HG03103 (cell line): ENCODE data around the gene CPEB2.

Experiments
- ATAC-seq: cut with Tn5 transposase; IDR thresholded peaks from one replicate; pipeline ENCODE4 v1.9.1; 2021; ENCODE audit warnings: low read depth; ENCODE audit not compliant: unreplicated experiment

Gene CPEB2

DNA sequence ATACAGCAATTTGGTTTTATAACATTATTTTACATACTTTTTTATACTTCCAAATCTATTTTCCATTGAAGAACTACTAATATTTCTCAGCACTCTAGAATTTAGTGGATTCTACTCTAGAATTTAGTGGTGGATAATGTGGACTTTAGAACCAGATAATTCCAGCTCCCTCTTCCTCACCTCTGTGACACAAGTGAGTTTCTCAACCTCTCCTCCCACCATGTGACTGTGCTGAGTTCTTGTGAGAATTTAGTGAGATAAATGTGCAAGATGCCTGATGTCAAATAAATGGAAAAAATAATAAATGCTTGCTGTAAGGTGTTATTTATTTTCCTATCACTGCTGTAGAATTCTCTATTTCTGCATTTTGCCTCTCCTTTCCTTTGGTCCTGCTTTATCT, 107.3 kb downstream of the CPEB2 start:
- no peak for ATAC-seq

DNA sequence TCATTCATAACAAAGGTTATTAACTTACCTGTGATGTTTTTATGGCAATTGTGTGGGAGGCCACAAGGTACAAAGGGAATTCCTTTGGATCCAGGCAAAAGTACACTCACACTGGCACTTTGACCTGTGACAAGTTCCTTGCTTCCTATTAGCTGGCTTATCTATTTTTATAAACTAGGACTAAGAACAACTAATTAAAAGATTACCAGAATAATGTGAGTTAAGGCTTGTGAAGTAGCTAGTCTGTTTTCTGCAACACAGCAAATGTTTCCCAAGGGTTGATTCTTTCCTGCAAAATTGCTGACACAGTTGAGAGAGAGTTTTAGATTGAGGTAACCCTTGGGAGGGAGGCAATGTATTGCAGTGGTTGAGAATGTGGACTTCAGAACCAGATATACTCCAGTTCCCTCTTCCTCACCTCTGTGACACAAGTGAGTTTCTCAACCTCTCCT, 107.9 kb downstream of the CPEB2 start:
- ATAC-seq, result no peak

DNA sequence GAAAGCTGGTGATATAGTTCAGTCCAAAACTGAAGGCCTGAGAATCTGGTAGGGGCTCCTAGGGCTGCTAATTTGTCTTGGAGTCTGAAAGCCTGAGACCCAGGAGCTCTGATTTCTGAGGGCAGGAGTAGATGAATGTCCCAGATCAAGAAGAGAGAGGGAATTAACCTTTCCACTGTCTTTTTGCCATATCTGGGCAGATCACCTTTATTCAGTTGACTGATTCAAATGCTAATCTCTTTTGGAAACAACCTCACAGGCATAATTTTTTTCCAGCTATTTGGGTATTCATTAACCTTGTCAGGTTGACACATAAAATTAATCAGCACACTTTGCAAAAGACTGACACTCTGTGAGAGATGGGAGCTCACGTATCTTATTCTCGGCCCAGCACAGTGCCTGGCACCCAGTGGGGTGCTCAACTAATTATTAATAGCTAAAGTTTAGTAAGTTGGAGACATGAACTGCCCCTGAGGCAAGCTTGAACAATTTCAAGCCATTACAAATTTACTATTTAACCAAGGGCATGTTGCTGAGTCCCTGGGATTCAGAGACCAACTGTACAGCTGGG, 114.3 kb downstream of the CPEB2 start:
- ATAC-seq, result no peak

GRCh38 chr4:15117270-15117946, 115.1 kb downstream of the CPEB2 start:
- ATAC-seq, result no peak

DNA sequence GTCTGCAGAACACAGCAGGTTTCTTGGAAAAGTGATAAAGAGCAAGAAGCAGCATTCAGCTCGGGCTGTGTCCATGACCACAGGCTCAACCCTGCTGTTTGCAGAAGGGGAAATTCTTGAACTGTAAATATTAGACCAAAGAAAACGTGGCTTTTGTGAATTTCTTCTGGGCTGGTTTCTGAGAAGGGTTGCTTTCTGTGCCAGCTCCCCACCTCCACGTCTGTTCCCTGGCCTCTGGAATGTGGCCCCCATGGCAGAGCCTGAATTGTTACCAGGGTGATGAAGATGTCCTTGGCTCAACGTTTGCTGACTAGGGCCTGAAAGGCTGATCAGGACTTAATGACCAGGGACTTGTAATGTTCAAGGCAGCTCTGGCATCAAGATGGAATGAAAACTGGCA, 116.0 kb downstream of the CPEB2 start:
- no peak for ATAC-seq
